ENCODE measurements around the gene METTL15.
"Not testable (repeated sequence)": the region's sequence is repeated elsewhere in the genome, so short reads cannot be mapped to it uniquely, and the experiment has no call there.

METTL15 gene

GRCh38 chr11:28089378-28089777 lies 18.8 kb upstream of the METTL15 start:
- TF ChIP-seq, protein P1, sequence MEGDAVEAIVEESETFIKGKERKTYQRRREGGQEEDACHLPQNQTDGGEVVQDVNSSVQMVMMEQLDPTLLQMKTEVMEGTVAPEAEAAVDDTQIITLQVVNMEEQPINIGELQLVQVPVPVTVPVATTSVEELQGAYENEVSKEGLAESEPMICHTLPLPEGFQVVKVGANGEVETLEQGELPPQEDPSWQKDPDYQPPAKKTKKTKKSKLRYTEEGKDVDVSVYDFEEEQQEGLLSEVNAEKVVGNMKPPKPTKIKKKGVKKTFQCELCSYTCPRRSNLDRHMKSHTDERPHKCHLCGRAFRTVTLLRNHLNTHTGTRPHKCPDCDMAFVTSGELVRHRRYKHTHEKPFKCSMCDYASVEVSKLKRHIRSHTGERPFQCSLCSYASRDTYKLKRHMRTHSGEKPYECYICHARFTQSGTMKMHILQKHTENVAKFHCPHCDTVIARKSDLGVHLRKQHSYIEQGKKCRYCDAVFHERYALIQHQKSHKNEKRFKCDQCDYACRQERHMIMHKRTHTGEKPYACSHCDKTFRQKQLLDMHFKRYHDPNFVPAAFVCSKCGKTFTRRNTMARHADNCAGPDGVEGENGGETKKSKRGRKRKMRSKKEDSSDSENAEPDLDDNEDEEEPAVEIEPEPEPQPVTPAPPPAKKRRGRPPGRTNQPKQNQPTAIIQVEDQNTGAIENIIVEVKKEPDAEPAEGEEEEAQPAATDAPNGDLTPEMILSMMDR (IDR thresholded peaks at IDR 0.05; ENCODE audit: insufficient read depth, low read depth, low read length, missing control alignments): no peak
- H3K4me3 ChIP-seq (ENCODE audit: low read length): no peak overlapping the region
- peak; percentile 36 for DNase-seq (ENCODE audit: low read depth)

DNA sequence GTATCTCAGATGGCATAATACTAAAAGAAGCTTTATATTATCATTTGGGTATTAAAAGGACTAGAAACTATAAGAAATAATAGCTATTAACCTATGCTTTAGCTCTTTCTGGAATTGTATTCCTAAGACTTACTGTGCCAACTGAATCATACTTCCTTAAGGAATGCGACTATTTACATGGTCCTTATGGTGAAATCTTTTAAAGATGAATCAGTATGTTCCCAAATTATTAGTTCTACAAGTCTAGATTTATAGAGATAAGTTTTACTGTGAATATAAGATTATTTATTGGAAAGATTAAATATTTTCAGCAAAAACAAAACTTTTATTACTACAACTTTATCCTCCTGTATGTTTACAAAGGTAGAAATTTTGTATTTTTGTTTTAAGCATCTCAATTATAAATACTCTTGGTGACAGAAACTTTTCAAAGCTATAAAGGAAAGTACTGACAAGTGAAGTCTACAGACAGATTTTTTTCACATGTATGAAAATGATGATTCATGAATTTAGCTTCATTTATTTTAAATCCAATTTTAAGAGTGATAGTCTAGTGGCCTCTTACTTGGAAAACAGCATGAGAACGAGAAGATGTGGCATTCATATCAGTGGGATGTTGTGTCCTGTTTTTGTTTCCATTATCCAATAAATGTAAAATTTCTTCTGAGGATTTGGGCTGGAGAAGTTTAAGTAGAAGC lies 18.0 kb upstream of the METTL15 start:
- no peak overlapping the region for H3K4me3 ChIP-seq (ENCODE audit: low read length)
- peak; percentile 51 for DNase-seq (ENCODE audit: low read depth)
- TF ChIP-seq, protein P1 (IDR thresholded peaks at IDR 0.05; ENCODE audit: insufficient read depth, low read depth, low read length, missing control alignments): no peak

DNA sequence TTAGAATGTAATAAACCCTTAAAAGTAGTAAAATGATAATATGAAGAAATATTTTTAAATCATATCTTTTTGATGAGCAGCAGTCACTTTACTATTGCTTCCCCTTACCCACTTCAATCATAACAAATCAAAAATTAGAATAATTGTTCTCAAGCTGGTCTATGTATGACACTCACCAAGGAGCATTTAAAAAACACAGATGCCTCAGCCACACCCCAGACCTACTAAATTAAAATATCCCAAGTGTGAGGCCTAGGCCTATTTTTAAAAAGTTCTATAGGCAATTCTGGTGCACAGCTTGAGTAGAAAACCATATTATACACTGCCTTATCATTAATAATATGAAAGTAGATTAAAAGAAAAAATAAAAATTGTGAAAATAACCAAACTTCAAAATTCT lies 15.4 kb upstream of the METTL15 start:
- no peak for DNase-seq (ENCODE audit: low read depth)
- TF ChIP-seq, protein P1 (IDR thresholded peaks at IDR 0.05; ENCODE audit: insufficient read depth, low read depth, low read length, missing control alignments): no peak
- H3K4me3 ChIP-seq (ENCODE audit: low read length): no peak overlapping the region

DNA sequence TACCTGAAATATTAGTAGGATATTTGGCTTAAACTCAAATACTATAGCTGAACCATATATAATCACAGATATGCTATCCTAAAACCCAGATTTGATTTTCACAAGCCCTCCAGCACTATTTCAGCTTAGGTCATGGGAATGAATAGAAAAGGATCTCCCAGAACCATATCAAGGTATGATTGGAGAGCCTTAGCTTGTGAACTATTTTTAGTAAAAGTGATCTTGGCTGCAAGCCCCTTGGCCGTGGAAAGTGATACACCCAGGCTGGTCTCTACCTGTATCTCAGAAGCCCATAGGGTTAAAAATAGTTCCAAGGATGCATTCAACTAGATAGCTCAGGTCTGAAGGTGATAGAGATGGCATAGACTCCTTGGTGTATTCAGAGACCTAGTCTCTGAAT lies 9.9 kb upstream of the METTL15 start:
- TF ChIP-seq, protein P1 (IDR thresholded peaks at IDR 0.05; ENCODE audit: insufficient read depth, low read depth, low read length, missing control alignments): no peak
- no peak overlapping the region for H3K4me3 ChIP-seq (ENCODE audit: low read length)
- DNase-seq (ENCODE audit: low read depth): no peak

DNA sequence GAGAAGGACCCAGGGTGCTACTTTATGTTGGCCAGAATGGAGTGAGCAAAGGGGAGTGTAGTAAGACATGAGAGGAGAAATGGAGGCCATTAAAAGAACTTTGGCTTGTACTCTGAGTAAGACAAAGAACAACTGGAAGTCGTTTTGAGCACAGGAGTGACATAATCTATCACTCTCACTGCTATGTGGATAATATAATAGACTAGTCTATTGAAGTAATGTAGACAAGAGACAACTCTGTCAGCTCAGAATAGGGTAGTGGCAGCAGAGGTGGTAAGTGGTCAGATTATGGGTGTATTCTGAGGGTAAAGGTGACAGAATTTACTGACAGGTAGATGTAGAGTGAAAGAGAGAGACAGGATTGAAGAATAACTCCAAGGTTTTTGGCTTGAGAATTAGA lies 8.5 kb upstream of the METTL15 start:
- TF ChIP-seq, protein P1 (IDR thresholded peaks at IDR 0.05; ENCODE audit: insufficient read depth, low read depth, low read length, missing control alignments): no peak
- no peak overlapping the region for H3K4me3 ChIP-seq (ENCODE audit: low read length)
- no peak for DNase-seq (ENCODE audit: low read depth)

GRCh38 chr11:28100665-28101064 lies 7.5 kb upstream of the METTL15 start:
- TF ChIP-seq, protein P1 (IDR thresholded peaks at IDR 0.05; ENCODE audit: insufficient read depth, low read depth, low read length, missing control alignments): no peak
- no peak overlapping the region for H3K4me3 ChIP-seq (ENCODE audit: low read length)
- no peak for DNase-seq (ENCODE audit: low read depth)

DNA sequence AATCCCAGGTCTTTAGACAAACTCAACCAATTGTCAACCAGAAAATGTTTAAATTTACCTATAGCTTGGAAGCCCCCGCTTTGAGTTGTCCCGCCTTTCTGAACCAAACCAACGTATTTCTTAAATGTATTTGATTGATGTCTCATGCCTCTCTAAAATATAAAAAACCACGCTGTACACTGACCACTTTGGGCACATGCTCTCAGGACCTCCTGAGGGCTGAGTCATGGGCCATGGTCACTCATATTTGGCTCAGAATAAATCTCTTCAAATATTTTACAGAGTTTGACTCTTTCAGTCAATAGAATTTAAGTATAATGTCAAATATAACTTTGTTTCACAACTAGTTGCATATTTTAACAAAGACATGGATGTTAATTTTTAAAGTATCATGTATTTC lies 5.9 kb upstream of the METTL15 start:
- not testable (repeated sequence) for DNase-seq (ENCODE audit: low read depth); H3K4me3 ChIP-seq (ENCODE audit: low read length)
